Measurements from ENCODE around the gene CCDC85A. TPM values are rescaled to one million over a fixed set of nuclear protein-coding genes. Genes with fewer than 3 reads are reported as not detected.

CCDC85A gene
- total and polyA plus RNA-seq, 2 experiments from 2014 or later: 0.21 to 0.24 TPM

DNA sequence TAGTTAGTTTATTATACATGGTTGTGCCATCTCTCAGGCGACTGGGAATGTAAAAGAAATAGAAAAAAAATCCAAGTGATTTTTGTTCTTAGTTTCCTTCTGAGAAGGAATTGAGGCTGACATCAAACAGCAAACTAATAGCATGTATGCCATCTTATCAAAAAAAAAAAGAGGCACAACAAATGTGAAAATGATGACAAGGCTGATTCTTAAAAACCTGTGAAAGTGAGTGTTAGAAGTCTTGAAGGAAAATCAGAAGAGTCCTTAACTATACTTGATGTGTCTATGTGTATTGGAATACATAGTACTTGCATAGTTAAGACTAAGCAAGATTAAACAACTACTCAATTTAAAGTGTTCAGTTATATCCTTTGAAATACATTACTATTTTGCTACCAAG lies 161.0 kb downstream of the CCDC85A start:
- no peaks in the 10 kb centered on the region for H3K9me2 ChIP-seq (ENCODE audit: insufficient read depth)
- H3K4me2 ChIP-seq: no peak overlapping the region

More for the DNA sequence above, 161.0 kb downstream of the CCDC85A start:
- Histone ChIP-seq H2AFZ (no peak overlapping the region), H3K79me2 (replicated peaks; ENCODE audit: insufficient read depth) (no peaks in the 10 kb centered on the region), H3K4me1 (ENCODE audit: insufficient read depth) (peaks cover 43% of the 10 kb centered on the region), H4K20me1 (replicated peaks; ENCODE audit: insufficient read depth) (no peaks in the 10 kb centered on the region), H3K36me3 (ENCODE audit: insufficient read depth) (no peaks in the 10 kb centered on the region), H3K4me3 (no peak overlapping the region), H3F3A (replicated peaks; ENCODE audit: low read depth) (no peaks in the 10 kb centered on the region), H3K27ac (ENCODE audit: low read depth) (no peak overlapping the region), H3K27me3 (ENCODE audit: insufficient read depth) (no peaks in the 10 kb centered on the region)
- no peak overlapping the region for H3K27ac Mint-ChIP-seq
- H3K4me3 Mint-ChIP-seq: no peak overlapping the region
- no peaks in the 10 kb centered on the region for H3K27me3 Mint-ChIP-seq (ENCODE audit: insufficient read depth, low read depth, poor library complexity)
- DNase-seq (ENCODE audit: low spot score) (no peak), ATAC-seq (no peak)
- H3K36me3 Mint-ChIP-seq (ENCODE audit: low read depth): no peaks in the 10 kb centered on the region
- peaks cover 43% of the 10 kb centered on the region for H3K4me1 Mint-ChIP-seq
- TF ChIP-seq ZNF331 (CRISPR knock-in tag; IDR thresholded peaks at IDR 0.05; ENCODE audit: low read depth): no peak
- TF ChIP-seq EZH2 (IDR thresholded peaks at IDR 0.05; ENCODE audit: low read depth, unreplicated experiment): no peak
- TF ChIP-seq CREB1 (CRISPR knock-in tag; IDR thresholded peaks at IDR 0.05; ENCODE audit: low read depth): no peak
- TF ChIP-seq POLR2AphosphoS5 (IDR thresholded peaks at IDR 0.05; ENCODE audit: low read depth): no peak
- no peak for TF ChIP-seq JUNB (IDR thresholded peaks at IDR 0.05; ENCODE audit: unreplicated experiment)
- TF ChIP-seq, protein P1, sequence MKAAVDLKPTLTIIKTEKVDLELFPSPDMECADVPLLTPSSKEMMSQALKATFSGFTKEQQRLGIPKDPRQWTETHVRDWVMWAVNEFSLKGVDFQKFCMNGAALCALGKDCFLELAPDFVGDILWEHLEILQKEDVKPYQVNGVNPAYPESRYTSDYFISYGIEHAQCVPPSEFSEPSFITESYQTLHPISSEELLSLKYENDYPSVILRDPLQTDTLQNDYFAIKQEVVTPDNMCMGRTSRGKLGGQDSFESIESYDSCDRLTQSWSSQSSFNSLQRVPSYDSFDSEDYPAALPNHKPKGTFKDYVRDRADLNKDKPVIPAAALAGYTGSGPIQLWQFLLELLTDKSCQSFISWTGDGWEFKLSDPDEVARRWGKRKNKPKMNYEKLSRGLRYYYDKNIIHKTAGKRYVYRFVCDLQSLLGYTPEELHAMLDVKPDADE (IDR thresholded peaks at IDR 0.05): no peak
- TF ChIP-seq STAT1 (IDR thresholded peaks at IDR 0.05; ENCODE audit: unreplicated experiment): no peak
- TF ChIP-seq, protein P2, sequence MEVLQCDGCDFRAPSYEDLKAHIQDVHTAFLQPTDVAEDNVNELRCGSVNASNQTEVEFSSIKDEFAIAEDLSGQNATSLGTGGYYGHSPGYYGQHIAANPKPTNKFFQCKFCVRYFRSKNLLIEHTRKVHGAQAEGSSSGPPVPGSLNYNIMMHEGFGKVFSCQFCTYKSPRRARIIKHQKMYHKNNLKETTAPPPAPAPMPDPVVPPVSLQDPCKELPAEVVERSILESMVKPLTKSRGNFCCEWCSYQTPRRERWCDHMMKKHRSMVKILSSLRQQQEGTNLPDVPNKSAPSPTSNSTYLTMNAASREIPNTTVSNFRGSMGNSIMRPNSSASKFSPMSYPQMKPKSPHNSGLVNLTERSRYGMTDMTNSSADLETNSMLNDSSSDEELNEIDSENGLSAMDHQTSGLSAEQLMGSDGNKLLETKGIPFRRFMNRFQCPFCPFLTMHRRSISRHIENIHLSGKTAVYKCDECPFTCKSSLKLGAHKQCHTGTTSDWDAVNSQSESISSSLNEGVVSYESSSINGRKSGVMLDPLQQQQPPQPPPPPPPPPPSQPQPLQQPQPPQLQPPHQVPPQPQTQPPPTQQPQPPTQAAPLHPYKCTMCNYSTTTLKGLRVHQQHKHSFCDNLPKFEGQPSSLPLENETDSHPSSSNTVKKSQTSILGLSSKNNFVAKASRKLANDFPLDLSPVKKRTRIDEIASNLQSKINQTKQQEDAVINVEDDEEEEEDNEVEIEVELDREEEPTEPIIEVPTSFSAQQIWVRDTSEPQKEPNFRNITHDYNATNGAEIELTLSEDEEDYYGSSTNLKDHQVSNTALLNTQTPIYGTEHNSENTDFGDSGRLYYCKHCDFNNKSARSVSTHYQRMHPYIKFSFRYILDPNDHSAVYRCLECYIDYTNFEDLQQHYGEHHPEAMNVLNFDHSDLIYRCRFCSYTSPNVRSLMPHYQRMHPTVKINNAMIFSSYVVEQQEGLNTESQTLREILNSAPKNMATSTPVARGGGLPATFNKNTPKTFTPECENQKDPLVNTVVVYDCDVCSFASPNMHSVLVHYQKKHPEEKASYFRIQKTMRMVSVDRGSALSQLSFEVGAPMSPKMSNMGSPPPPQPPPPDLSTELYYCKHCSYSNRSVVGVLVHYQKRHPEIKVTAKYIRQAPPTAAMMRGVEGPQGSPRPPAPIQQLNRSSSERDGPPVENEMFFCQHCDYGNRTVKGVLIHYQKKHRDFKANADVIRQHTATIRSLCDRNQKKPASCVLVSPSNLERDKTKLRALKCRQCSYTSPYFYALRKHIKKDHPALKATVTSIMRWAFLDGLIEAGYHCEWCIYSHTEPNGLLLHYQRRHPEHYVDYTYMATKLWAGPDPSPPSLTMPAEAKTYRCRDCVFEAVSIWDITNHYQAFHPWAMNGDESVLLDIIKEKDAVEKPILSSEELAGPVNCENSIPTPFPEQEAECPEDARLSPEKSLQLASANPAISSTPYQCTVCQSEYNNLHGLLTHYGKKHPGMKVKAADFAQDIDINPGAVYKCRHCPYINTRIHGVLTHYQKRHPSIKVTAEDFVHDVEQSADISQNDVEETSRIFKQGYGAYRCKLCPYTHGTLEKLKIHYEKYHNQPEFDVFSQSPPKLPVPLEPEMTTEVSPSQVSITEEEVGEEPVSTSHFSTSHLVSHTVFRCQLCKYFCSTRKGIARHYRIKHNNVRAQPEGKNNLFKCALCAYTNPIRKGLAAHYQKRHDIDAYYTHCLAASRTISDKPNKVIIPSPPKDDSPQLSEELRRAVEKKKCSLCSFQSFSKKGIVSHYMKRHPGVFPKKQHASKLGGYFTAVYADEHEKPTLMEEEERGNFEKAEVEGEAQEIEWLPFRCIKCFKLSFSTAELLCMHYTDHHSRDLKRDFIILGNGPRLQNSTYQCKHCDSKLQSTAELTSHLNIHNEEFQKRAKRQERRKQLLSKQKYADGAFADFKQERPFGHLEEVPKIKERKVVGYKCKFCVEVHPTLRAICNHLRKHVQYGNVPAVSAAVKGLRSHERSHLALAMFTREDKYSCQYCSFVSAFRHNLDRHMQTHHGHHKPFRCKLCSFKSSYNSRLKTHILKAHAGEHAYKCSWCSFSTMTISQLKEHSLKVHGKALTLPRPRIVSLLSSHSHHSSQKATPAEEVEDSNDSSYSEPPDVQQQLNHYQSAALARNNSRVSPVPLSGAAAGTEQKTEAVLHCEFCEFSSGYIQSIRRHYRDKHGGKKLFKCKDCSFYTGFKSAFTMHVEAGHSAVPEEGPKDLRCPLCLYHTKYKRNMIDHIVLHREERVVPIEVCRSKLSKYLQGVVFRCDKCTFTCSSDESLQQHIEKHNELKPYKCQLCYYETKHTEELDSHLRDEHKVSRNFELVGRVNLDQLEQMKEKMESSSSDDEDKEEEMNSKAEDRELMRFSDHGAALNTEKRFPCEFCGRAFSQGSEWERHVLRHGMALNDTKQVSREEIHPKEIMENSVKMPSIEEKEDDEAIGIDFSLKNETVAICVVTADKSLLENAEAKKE (CRISPR knock-in tag; IDR thresholded peaks at IDR 0.05): no peak
- TF ChIP-seq, protein P3, sequence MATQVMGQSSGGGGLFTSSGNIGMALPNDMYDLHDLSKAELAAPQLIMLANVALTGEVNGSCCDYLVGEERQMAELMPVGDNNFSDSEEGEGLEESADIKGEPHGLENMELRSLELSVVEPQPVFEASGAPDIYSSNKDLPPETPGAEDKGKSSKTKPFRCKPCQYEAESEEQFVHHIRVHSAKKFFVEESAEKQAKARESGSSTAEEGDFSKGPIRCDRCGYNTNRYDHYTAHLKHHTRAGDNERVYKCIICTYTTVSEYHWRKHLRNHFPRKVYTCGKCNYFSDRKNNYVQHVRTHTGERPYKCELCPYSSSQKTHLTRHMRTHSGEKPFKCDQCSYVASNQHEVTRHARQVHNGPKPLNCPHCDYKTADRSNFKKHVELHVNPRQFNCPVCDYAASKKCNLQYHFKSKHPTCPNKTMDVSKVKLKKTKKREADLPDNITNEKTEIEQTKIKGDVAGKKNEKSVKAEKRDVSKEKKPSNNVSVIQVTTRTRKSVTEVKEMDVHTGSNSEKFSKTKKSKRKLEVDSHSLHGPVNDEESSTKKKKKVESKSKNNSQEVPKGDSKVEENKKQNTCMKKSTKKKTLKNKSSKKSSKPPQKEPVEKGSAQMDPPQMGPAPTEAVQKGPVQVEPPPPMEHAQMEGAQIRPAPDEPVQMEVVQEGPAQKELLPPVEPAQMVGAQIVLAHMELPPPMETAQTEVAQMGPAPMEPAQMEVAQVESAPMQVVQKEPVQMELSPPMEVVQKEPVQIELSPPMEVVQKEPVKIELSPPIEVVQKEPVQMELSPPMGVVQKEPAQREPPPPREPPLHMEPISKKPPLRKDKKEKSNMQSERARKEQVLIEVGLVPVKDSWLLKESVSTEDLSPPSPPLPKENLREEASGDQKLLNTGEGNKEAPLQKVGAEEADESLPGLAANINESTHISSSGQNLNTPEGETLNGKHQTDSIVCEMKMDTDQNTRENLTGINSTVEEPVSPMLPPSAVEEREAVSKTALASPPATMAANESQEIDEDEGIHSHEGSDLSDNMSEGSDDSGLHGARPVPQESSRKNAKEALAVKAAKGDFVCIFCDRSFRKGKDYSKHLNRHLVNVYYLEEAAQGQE (IDR thresholded peaks at IDR 0.05; ENCODE audit: unreplicated experiment): no peak
- TF ChIP-seq ZNF114 (CRISPR knock-in tag; IDR thresholded peaks at IDR 0.05): no peak
- no peak for TF ChIP-seq NANOG (IDR thresholded peaks at IDR 0.05; ENCODE audit: borderline replicate concordance)
- H3K9me3 Mint-ChIP-seq: no peaks in the 10 kb centered on the region

Measured in GM23338 (cell line).